ENCODE measurements around the gene TOR1AIP2. TPM values are rescaled to one million over a fixed set of nuclear protein-coding genes. Genes with fewer than 3 reads are reported as not detected.

The TOR1AIP2 gene
- 69.0 TPM for total RNA-seq

DNA sequence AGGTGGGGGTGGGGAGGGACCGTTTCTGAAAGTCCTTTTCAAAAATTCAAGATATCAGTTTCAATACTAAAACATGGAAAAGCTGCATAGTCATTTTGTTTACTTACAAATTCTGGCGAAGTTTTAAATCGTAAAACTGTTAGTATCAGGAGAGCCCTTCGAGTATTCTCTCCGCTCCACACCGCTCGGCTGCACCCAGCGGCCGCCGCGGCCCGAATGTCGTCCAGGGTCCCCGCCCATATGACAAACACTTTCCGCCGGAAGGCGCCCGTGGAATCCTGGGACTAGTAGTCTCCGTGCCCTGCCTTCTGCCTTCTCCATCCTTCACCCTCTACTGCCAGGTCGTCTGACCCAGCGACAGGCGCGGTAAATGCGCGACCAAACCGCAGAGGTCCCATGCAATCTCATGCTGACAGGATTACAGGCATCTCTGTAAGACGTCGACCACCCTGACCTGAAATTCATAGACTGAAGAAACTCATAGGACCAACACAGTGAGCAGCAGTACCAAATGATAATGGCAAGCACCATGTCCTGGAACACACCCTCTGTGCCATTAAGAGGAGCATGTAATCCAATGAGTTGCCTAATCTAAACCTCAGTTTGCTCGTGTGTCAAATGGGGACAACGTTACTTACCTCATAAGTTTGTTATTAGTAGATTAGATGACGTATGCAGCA, at the start of gene TOR1AIP2:
Gene TOR1AIP2, minus strand, starts transcription at position 218 of the 680 bp plus-strand sequence. CDS start 25,138 bp downstream, outside the sequence.
- intact Hi-C loops (cut with DNase I): no loop called here
- DNase-seq (ENCODE audit: low spot score) (peak; percentile 94), ATAC-seq (peak; percentile 77)

DNA sequence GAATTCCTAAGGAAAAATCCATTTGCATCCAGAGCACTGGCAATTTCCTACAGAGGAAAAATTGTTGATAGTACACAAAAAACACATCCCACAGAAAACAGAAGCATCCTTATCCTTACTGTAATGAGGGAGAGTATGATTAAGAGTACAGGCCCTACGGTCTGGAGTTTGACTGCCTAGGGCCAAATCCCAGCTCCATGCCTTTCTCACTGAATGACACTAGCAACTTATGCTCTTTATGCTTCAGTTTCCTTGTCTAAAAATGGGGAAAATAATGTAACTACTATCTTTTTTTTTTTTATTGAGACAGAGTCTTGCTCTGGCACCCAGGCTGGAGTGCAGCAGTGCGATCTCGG, 49.2 kb upstream of the TOR1AIP2 start:
- intact Hi-C loops (cut with DNase I): no loop called here
- DNase-seq (ENCODE audit: low spot score): no peak
- no peak for ATAC-seq

DNA sequence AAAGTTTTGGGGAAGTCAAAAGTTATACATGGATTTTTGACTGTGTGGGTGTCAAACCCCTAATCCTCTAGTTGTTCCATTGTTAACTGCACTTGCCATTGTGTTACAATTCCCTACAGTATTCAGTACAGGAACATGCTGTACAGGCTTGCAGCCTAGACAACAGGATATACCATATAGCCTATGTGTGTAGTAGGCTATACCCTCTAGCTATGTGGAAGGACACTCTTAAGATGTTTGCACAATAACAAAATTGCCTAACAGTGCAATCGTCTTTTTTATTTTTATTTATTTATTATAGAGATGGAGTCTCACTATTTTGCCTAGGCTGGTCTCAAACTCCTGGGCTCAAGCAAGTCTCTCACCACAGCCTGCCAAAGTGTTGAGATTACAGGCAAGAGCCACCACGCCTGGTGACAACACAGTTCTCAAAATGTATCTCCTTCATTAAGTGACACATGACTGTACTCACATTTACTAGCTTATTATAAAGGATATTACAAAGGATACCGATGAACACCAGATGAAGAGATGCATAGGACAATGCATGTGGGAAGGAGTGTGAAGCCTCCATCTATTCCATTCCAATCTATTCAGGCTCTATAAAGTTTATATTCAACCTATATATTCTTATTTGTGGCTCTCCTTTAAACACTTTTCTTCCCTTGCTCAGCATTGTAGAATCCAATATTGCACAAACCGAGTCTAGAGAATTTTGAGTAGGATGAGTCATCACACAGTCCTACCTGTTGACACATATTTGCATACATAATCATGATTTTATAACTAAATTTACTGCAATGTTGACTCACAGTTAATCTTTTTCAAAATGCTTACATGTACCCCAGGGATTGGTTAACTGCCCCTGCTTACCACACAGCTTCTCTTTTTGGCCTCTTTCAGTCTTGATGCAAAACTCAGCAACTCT, 48.6 kb upstream of the TOR1AIP2 start:
- intact Hi-C loops (cut with DNase I): no loop called here
- DNase-seq (ENCODE audit: low spot score) (no peak), ATAC-seq (no peak)

DNA sequence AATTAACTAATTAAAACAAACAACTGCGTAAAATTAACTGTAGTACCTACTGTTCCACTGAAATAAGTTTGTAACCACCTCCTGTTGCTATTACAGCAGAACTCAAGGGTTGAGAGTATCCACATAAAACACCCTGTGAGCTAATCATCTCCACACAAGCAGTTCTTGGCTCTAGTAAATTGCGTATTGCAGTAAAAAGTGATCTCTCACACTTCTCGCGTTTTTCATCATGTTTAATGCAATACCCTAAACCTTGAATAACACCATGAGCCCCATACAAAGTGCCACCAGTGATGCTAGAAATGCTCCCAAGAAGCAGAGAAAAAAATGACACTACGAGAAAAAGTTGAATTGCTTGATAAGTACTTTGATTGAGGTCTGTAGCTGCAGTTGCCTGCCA, 47.7 kb upstream of the TOR1AIP2 start:
- intact Hi-C loops (cut with DNase I): no loop called here

DNA sequence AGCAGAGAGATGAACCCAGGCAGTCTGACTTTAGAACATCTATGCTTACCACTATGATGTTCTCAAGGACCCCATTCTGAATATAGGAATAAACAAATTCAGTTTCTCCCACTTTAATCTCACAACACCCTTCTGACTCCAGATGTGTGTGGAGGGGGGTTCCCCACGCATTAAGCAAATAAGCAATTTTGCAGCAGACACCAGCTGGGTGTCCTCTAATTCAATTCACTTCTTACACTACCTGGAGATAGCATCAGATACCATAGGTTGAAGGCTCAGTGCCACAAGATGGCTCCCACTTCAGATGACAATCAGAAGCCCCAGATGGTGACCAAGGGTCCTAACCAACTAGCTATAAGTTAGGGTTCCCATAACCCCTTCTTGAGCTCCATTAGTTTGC, 46.7 kb upstream of the TOR1AIP2 start:
- ATAC-seq (no peak), DNase-seq (ENCODE audit: low spot score) (no peak)
- intact Hi-C loops (cut with DNase I): no loop called here

More for the DNA sequence above, 47.7 kb upstream of the TOR1AIP2 start:
- ATAC-seq (no peak), DNase-seq (ENCODE audit: low spot score) (no peak)

DNA sequence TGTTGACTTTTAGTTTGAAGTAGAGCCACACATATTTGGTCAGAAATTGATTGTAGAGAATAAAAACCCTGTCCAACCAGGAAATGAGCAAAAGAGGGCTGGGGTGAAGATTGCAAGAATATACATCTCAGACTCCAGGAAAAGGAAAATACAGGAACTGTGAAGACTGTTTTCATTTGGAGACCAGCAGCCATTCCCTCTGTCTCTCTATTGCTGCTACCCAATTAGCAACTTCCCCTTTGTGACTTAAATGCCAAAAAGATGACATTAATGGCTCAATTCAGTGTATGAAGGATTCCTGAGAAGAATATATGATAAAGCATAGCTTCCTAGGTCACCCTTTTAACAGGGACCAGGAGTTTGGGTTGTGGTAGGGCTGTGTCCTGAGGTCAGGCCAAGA, 45.4 kb upstream of the TOR1AIP2 start:
- intact Hi-C loops (cut with DNase I): no loop called here
- ATAC-seq (no peak), DNase-seq (ENCODE audit: low spot score) (no peak)

DNA sequence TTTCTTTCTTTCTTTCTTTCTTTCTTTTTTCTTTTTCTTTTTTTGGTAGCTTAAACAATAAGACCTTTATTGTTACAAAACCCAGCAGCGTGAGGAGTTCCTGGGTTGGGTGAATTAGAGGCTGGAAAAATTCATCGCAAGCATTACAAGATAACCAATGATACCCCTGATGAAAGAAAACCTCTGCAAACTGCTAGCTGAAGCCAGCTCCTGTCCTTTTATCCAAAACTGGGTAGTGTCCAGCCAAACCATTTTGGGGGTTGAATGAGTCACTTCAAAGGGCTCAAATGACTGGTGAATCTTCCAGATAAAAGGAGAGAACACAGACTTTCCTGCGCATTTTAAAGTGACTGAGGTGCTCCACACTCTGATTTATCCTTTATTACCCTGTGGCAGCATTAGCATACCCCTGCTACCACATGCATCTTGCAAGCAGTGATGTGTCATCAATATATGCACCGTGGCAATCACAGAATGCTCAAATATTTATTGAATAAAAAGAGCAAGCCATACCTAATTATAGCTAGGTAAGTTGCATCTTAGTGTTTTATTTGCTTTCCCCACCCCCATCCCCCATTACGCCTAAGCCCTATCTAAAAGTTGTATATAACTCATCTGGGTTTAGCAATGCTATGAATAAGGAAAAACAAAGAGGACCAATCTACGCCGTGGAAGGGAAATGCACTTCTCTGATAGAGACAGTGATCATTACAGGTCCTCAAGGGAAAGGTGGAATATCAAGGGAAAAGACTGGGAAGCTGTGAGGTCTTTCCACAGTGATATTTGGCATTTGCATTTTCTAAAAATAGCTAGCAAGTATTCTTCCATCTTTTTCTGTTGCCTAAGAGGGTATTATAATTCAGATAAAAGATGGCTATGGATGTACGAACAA, 44.6 kb upstream of the TOR1AIP2 start:
- DNase-seq (ENCODE audit: low spot score) (no peak), ATAC-seq (peak; percentile 34)
- intact Hi-C loops (cut with DNase I): no loop called here

DNA sequence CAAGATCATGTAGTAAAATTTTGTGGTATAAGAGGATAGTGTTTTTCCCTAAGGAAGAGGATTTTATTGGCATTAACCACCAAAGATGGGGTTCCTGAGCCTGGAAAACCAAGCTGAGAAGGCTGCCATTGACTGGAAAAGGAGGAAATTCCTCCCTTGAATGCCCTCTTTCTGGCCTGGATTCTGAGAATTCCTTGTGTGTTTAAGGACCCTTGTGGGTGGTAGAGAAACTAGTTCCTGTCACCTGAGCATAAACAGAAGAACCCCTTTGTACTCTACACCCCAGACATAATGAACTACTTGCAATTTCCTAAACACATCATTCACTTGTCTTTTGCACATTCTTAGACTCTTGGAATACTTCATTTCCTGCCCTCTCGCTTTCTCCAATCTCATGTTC, 43.9 kb upstream of the TOR1AIP2 start:
- ATAC-seq: no peak
- intact Hi-C loops (cut with DNase I): no loop called here

DNA sequence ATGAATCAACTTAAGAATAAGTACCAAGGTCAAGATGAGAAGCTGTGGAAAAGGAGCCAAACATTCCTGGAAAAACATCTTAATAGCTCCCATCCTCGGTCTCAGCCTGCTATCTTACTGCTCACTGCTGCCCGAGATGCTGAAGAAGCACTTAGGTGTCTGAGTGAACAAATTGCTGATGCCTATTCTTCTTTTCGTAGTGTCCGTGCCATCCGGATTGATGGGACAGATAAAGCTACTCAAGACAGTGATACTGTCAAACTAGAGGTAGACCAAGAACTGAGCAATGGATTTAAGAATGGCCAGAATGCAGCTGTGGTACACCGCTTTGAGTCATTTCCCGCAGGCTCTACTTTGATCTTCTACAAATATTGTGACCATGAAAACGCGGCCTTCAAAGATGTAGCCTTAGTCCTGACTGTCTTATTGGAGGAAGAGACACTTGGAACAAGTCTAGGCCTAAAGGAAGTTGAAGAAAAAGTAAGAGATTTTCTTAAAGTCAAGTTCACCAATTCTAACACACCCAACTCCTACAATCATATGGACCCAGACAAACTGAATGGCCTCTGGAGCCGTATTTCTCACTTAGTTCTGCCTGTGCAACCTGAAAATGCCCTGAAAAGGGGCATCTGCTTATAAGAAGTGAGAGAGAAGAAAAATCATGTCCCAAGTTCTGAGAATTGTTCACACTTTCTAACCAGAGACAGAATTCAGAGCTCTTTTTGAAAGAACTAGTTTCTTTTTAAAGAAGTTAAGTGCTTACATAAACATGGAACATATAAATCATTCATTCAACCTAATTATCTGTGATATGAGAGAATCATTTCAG, 40.2 kb upstream of the TOR1AIP2 start:
- no peak for ATAC-seq
- no peak for DNase-seq (ENCODE audit: low spot score)
- intact Hi-C loops (cut with DNase I): no loop called here

More for the DNA sequence above, 43.9 kb upstream of the TOR1AIP2 start:
- DNase-seq (ENCODE audit: low spot score): no peak

DNA sequence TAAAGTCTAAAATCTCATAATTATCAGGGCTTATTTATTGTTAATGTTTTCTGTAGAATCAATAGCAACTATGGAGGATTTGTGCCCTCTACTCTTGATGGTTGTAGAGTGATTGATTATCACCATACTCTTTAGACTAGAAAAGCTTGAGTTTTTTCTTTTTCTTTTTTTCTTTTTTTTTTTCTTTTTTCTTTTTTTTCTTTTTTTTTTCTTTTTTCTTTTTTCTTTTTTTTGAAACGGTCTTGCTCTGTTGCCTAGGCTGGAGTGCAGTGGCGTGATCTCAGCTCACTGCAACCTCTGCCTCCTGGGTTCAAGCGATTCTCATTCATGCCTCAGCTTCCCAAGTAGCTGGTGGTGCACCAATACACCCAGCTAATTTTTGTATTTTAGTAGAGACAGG, 34.2 kb upstream of the TOR1AIP2 start:
- intact Hi-C loops (cut with DNase I): no loop called here
- DNase-seq (ENCODE audit: low spot score) (no peak), ATAC-seq (no peak)

DNA sequence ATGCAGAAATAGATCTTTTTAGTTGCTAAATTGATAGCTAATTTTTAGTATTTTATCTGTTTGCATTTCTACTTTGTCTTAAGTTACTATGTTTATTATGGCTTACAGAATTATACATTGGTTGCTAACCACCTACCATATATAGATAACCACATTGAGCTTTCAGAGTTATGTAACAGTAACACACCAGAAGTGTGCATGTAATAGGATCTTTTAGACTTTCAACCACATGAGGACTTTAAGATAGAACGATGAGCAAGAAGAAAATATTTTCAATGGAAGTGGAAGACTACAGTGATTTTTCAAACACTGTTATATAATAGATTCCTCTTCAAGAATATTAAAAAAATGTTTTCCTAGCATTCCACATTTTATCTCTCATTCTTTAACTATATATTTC, 33.3 kb upstream of the TOR1AIP2 start:
- DNase-seq (ENCODE audit: low spot score) (no peak), ATAC-seq (no peak)
- intact Hi-C loops (cut with DNase I): no loop called here

DNA sequence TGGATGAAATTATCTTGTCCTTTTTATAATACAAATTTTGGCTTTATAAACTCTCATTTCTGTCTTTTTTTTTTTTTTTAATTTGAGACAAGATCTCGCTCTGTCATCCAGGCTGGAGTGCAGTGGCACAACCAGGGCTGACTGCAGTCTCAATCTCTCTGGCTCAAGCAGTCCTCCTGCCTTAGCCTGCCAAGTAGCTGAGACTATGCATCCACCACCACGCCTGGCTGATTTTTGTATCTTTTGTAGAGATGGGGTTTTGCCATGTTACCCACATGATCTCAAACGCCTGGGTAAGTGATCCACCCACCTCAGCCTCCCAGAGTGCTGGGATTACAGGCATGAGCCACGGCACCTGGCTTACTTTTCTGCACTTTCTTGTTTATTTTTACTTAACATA, 12.0 kb upstream of the TOR1AIP2 start:
- DNase-seq (ENCODE audit: low spot score) (no peak), ATAC-seq (no peak)
- intact Hi-C loops (cut with DNase I): no loop called here

DNA sequence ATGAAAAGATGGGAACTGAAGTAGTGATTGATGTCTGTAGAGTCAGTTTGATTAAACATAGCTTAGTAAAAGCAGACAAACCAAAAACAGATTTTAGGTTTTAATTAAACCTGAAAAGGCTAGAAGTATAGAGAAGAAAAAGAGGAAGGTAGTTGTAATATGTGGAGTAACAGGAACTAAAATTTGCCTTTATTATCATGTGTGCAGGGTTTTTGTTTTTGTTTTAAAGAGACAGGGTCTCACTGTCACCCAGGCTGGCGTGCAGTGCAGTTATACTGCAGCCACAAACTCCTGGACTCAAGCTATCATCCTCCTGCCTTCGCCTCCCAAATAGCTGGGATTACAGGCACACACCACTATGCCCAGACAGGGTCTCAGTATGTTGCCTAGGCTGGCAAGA, 10.5 kb upstream of the TOR1AIP2 start:
- intact Hi-C loops (cut with DNase I): no loop called here
- ATAC-seq: no peak
- DNase-seq (ENCODE audit: low spot score): no peak

DNA sequence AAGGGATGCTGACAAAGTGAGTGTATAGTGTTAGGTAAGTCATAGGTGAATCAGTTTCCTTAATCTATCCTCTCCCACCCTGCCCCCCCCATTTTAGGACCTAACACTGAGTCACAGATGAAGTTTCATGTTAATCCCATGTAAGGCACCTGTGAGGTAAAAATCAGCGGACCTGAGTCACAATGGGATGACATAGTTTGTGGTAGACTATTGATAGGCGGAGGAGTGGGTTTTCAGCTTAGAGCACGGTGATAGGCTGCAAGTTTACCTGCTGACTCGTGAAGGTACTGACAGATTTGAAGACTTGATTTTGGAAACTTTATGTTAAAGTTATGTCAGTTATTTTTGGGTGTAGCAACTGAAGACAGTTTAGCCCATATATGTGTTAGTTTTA, 6.1 kb upstream of the TOR1AIP2 start:
- ATAC-seq (no peak), DNase-seq (ENCODE audit: low spot score) (no peak)
- intact Hi-C loops (cut with DNase I): no loop called here

DNA sequence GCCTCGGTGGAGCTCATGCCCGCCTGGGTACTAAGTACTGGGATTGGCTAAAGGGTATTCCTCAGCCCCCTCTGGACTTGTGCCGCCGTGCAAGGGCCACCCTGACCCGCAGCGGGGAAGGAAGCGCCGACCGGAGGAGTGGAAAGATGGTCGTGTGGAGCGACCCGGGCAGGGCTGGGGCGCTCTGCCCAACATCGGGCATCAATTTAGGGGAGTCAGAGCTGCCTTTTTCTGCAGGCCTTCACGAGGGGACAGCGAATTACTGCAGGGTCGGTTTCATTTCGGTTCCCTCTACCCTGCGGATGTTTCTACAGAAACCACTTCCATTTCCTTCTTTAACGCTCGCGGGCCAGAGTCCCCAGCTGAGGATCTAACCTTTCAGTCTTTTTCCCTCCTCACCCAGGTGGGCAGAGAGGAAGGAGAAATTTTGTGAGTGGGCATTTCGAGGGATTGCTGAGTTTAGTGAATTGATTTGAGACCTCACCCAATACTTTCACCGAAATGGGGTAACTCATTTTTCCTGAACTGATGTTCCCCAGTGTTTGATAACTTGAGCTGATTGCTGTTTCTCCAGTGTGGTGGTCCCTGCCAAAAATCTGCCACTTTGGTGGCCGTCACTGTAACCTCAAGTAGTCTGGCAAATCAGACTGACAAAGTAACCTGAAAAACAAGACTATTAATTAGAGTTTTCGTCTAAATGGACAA, 5.6 kb upstream of the TOR1AIP2 start:
- no peak for ATAC-seq
- DNase-seq (ENCODE audit: low spot score): no peak
- intact Hi-C loops (cut with DNase I): no loop called here

DNA sequence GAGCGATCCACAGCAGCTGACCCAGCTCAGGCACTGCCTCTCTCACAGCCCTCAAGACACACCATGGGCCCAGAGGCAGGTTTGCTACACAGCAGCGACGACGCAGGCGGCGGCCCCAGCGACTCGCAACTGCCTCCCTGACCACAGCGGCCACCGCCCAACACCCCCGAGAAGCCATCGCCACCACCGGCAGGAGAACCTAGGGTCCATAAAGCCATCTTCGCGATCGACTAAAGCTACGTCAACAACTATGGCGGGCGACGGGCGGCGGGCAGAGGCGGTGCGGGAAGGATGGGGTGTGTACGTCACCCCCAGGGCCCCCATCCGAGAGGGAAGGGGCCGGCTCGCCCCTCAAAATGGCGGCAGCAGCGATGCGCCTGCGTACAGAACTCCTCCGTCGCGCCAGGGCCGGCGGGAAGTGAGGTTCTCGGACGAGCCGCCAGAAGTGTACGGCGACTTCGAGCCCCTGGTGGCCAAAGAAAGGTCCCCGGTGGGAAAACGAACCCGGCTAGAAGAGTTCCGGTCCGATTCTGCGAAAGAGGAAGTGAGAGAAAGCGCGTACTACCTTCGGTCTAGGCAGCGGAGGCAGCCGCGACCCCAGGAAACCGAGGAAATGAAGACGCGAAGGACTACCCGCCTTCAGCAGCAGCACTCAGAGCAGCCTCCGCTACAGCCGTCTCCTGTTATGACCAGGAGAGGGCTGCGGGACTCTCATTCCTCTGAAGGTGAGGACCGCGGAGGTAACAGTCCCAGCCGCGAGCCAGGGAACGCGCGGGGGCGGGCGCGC, 4.8 kb upstream of the TOR1AIP2 start, which contains the start of gene TOR1AIP1:
Gene TOR1AIP1, plus strand, starts transcription at position 33 of the 787 bp plus-strand sequence. Its CDS starts 218 bp downstream, at position 251.
- intact Hi-C loops (cut with DNase I): no loop called here
- ATAC-seq: peak; percentile 97
- DNase-seq (ENCODE audit: low spot score): peak; percentile 98

DNA sequence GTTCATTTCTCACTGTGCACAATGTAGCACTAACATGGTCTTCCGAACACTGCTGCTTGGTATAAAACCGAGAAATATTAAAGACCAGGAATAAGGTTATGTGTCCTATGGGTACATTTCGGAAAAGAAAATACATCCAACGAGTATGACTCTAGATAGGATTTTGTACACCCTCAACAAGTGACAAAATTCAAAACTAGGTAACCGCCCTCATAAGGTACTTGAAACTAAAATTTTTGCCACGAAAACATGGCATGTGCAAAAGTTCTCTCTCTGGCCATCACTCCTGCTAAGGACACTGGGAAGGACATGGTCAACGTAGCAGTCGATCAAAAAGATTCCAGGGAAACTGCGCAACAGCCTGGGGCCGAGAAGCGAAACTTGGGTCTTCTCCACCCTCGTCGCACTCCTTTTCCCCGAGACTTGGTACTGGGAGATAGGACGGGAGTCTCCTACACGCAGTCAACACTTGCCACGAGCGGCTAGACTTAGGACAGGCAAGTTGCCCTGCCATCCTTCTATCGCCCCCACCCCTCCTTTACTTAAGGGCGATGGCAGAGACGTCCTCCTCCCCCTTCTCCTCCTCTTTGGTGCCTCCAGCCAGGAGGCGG, 4.1 kb upstream of the TOR1AIP2 start:
- DNase-seq (ENCODE audit: low spot score): peak; percentile 92
- ATAC-seq: peak; percentile 51
- intact Hi-C loops (cut with DNase I): no loop called here

All from sciatic nerve (tissue), 2 donors.